Measurements from ENCODE around the gene TEPSIN.

The TEPSIN gene

DNA sequence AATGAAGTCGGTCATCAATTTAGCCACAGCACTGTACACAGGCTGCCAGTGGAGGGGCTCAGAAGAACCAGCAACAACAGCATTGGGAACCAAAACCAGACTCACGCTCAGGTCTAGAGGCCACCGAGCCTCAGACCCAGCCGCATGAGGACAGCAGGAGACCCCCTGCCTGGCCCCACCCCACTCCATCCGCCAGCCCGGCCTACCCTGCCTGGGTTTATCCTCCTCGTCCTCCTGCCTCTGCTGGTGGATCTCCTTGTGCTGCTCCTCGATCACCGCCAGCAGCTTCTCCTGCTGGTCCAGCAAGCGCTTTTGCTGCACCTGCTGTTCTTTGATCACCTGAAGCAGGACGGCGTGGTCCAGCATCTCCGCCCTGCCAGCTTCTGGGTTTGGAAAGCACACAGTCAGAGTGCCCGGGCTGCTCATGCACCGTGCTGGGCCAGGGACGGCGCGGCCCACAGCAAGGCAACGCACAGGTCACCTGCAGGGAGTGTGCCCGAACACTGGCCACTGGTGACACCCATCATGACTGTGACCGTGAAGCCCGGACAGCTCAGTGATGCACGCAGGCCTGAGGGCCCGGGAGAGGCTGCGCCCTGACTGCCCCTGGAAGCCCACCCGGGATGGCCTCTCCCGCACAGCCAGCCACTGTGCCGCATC is 8.0 kb upstream of the TEPSIN start:
- Histone ChIP-seq H3K27ac (ENCODE audit: low read depth, low read length) (no peak overlapping the region), H3K9ac (ENCODE audit: low read length) (no peak overlapping the region), H3K27me3 (ENCODE audit: low read length) (no peaks in the 10 kb centered on the region), H3F3A (ENCODE audit: insufficient read depth) (no peaks in the 10 kb centered on the region), H2AFZ (ENCODE audit: low read depth, low read length, severe bottlenecking) (no peak overlapping the region), H3K9me2 (replicated peaks; ENCODE audit: insufficient read depth, low read length) (no peaks in the 10 kb centered on the region), H3K79me2 (ENCODE audit: insufficient read depth, low read length) (no peaks in the 10 kb centered on the region), H4K20me1 (ENCODE audit: low read depth, low read length) (no peaks in the 10 kb centered on the region), H3K4me2 (ENCODE audit: low read depth, low read length, poor library complexity, severe bottlenecking) (no peak overlapping the region), H3K4me3 (ENCODE audit: insufficient read depth, low read length, poor library complexity, severe bottlenecking) (no peak overlapping the region), H3K9me3 (ENCODE audit: insufficient read depth, low read length) (no peaks in the 10 kb centered on the region), H3K36me3 (ENCODE audit: low read length) (no peaks in the 10 kb centered on the region)
- TF ChIP-seq, protein P1, sequence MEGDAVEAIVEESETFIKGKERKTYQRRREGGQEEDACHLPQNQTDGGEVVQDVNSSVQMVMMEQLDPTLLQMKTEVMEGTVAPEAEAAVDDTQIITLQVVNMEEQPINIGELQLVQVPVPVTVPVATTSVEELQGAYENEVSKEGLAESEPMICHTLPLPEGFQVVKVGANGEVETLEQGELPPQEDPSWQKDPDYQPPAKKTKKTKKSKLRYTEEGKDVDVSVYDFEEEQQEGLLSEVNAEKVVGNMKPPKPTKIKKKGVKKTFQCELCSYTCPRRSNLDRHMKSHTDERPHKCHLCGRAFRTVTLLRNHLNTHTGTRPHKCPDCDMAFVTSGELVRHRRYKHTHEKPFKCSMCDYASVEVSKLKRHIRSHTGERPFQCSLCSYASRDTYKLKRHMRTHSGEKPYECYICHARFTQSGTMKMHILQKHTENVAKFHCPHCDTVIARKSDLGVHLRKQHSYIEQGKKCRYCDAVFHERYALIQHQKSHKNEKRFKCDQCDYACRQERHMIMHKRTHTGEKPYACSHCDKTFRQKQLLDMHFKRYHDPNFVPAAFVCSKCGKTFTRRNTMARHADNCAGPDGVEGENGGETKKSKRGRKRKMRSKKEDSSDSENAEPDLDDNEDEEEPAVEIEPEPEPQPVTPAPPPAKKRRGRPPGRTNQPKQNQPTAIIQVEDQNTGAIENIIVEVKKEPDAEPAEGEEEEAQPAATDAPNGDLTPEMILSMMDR (IDR thresholded peaks at IDR 0.05; ENCODE audit: insufficient read depth, low read length, poor library complexity, severe bottlenecking): no peak
- TF ChIP-seq EZH2phosphoT487 (conservative IDR thresholded peaks at IDR 0.05; ENCODE audit: low read length): no peak

DNA sequence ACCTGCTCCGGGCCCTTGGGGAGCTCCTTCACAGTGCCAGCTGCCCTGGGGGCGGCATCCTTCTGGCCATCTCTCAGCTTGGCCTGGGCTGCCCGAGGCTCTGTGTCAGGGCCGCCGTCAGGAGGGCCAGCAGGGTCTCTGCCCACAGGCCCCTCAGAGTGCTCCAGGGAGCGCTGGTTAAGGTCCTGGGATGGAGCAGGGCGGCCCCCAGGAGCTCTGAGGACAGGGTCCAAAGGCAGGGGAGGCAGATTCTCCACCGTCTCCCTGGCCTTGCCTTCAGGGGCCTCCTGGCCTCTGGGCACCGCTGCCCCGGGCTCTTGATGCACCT is 7.5 kb upstream of the TEPSIN start:
- no peak overlapping the region for H3K4me3 ChIP-seq (ENCODE audit: insufficient read depth, low read length, poor library complexity, severe bottlenecking)
- H3K27ac ChIP-seq (ENCODE audit: low read depth, low read length): no peak overlapping the region
- no peaks in the 10 kb centered on the region for H4K20me1 ChIP-seq (ENCODE audit: low read depth, low read length)
- H3K9ac ChIP-seq (ENCODE audit: low read length): no peak overlapping the region
- H3K36me3 ChIP-seq (ENCODE audit: low read length): no peaks in the 10 kb centered on the region
- 0 out of 2 replicates have a peak, but pooled peaks cover under 1% of the 10 kb centered on the region for H3F3A ChIP-seq (ENCODE audit: insufficient read depth)
- no peak overlapping the region for H3K4me2 ChIP-seq (ENCODE audit: low read depth, low read length, poor library complexity, severe bottlenecking)
- H3K27me3 ChIP-seq (ENCODE audit: low read length): no peaks in the 10 kb centered on the region
- H2AFZ ChIP-seq (ENCODE audit: low read depth, low read length, severe bottlenecking): no peak overlapping the region
- no peaks in the 10 kb centered on the region for H3K9me2 ChIP-seq (replicated peaks; ENCODE audit: insufficient read depth, low read length)
- no peaks in the 10 kb centered on the region for H3K9me3 ChIP-seq (ENCODE audit: insufficient read depth, low read length)
- TF ChIP-seq, protein P1 (IDR thresholded peaks at IDR 0.05; ENCODE audit: insufficient read depth, low read length, poor library complexity, severe bottlenecking): no peak
- no peak for TF ChIP-seq EZH2phosphoT487 (conservative IDR thresholded peaks at IDR 0.05; ENCODE audit: low read length)
- H3K79me2 ChIP-seq (ENCODE audit: insufficient read depth, low read length): no peaks in the 10 kb centered on the region

DNA sequence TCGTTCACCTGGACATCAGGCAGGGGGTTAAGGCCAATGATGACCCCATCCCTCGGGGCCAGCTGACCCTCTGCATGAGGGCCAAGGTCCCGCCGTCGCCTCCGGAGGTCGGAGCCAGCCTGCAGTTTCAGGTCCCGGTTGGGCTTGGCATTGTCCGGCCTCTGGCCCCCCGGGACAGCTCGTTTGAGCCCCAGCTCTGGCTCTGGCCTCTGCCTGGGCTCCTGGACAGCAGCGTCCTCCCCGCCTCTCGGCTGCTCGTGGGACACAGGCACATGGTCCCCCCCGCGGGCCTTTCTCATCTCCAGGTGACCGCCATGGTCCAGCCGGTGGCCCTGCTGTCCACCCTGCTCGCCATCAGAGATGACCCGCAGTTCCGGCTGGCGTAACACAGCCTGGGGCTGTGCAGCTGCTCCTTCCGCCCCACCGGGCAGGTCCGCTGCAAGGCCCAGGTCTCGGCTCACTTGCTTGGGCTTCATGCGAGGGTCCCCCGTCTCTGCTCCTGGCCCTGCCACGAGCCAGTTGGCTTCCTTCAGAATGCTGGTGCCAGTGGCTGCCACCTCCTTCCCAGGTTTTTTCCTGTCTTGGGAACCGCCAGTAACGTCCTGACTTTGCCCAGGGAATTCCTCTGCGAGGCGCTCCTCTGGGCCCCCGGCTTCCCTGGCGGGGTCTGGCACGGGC is 6.9 kb upstream of the TEPSIN start:
- no peaks in the 10 kb centered on the region for H3K27me3 ChIP-seq (ENCODE audit: low read length)
- no peak for TF ChIP-seq EZH2phosphoT487 (conservative IDR thresholded peaks at IDR 0.05; ENCODE audit: low read length)
- TF ChIP-seq, protein P1 (IDR thresholded peaks at IDR 0.05; ENCODE audit: insufficient read depth, low read length, poor library complexity, severe bottlenecking): no peak
- H3K27ac ChIP-seq (ENCODE audit: low read depth, low read length): no peak overlapping the region
- peaks cover 5% of the 10 kb centered on the region for H3K79me2 ChIP-seq (ENCODE audit: insufficient read depth, low read length)
- H3K4me2 ChIP-seq (ENCODE audit: low read depth, low read length, poor library complexity, severe bottlenecking): no peak overlapping the region
- no peaks in the 10 kb centered on the region for H3K9me2 ChIP-seq (replicated peaks; ENCODE audit: insufficient read depth, low read length)
- no peaks in the 10 kb centered on the region for H3K9me3 ChIP-seq (ENCODE audit: insufficient read depth, low read length)
- no peak overlapping the region for H3K9ac ChIP-seq (ENCODE audit: low read length)
- no peak overlapping the region for H3K4me3 ChIP-seq (ENCODE audit: insufficient read depth, low read length, poor library complexity, severe bottlenecking)
- no peak overlapping the region for H2AFZ ChIP-seq (ENCODE audit: low read depth, low read length, severe bottlenecking)
- no peaks in the 10 kb centered on the region for H3K36me3 ChIP-seq (ENCODE audit: low read length)
- 0 out of 2 replicates have a peak, but pooled peaks cover 5% of the 10 kb centered on the region for H3F3A ChIP-seq (ENCODE audit: insufficient read depth)
- H4K20me1 ChIP-seq (ENCODE audit: low read depth, low read length): no peaks in the 10 kb centered on the region
